CD4-positive, CD25-positive, alpha-beta regulatory T cell (primary cell): ENCODE data around the gene U2AF1. TPM values are rescaled to one million over a fixed set of nuclear protein-coding genes. Genes with fewer than 3 reads are reported as not detected.
"Not testable (repeated sequence)": the region's sequence is repeated elsewhere in the genome, so short reads cannot be mapped to it uniquely, and the experiment has no call there.

Source experiments
- ATAC-seq, 2 donors: fragments of 150-1000 bp; cut with Tn5 transposase; one replicate each; pipeline ENCODE4 v1.10.0; 2021; ENCODE audit warnings: low read depth in 2 of 2, moderate number of reproducible peaks in 2 of 2, moderate library complexity in 1 of 2
- DNase-seq, 3 donors: peaks; one replicate each; pipeline versions ENCODE4 v3.0.0 to v3.0.0-alpha.2; 2012 to 2022; ENCODE audit warnings: mixed read lengths in 1 of 3
- H3K27ac ChIP-seq: one replicate; pipeline ENCODE4 v1.7.0; 2013; ENCODE audit warnings: mild to moderate bottlenecking, low read length; ENCODE audit not compliant: insufficient read depth, poor library complexity, severe bottlenecking
- H3K27me3 ChIP-seq: one replicate; pipeline ENCODE4 v1.7.0; 2013; ENCODE audit warnings: low read length; ENCODE audit not compliant: control insufficient read depth, insufficient read depth
- H3K36me3 ChIP-seq: one replicate; pipeline ENCODE4 v1.7.0; 2013; ENCODE audit warnings: mild to moderate bottlenecking, low read length, moderate library complexity; ENCODE audit not compliant: control insufficient read depth, insufficient read depth
- H3K4me1 ChIP-seq: 2 replicates; pipeline ENCODE4 v1.7.0; 2013; ENCODE audit warnings: mild to moderate bottlenecking, low read length; ENCODE audit not compliant: insufficient read depth, control insufficient read depth, poor library complexity, severe bottlenecking
- H3K4me3 ChIP-seq: one replicate; pipeline ENCODE4 v1.7.0; 2013; ENCODE audit warnings: low read depth, mild to moderate bottlenecking, low read length, moderate library complexity
- H3K9me3 ChIP-seq, 2 experiments: 1 replicate in 1 of 2; 2 replicates in 1 of 2; pipeline ENCODE4 v1.7.0; 2013; ENCODE audit warnings: low read length in 2 of 2, mild to moderate bottlenecking in 1 of 2, moderate library complexity in 1 of 2; ENCODE audit not compliant: control insufficient read depth in 2 of 2
- H3K27ac Mint-ChIP-seq, 3 donors: one replicate each; pipeline ENCODE4 v1.8.0; 2020 to 2022; ENCODE audit warnings: mild to moderate bottlenecking in 3 of 3, mixed read lengths in 3 of 3, moderate library complexity in 2 of 3
- H3K27me3 Mint-ChIP-seq: one replicate; pipeline ENCODE4 v1.8.0; 2022; ENCODE audit warnings: mild to moderate bottlenecking, mixed read lengths
- H3K36me3 Mint-ChIP-seq: one replicate; pipeline ENCODE4 v1.8.0; 2020; ENCODE audit warnings: mixed read lengths
- H3K4me1 Mint-ChIP-seq, 4 donors: one replicate each; pipeline ENCODE4 v1.8.0; 2020 to 2022; ENCODE audit warnings: mixed read lengths in 4 of 4, mild to moderate bottlenecking in 1 of 4
- H3K4me3 Mint-ChIP-seq, 4 donors: one replicate each; pipeline ENCODE4 v1.8.0; 2020 to 2022; ENCODE audit warnings: mild to moderate bottlenecking in 4 of 4, mixed read lengths in 4 of 4, moderate library complexity in 3 of 4
- H3K9me3 Mint-ChIP-seq, 7 donors: one replicate each; pipeline ENCODE4 v1.8.0; 2020 to 2022; ENCODE audit warnings: mixed read lengths in 7 of 7, mild to moderate bottlenecking in 3 of 7, moderate library complexity in 2 of 7
- polyA plus RNA-seq, 4 donors: library from polyadenylated mRNA; unstranded; fragments of 300-500 nt; fragmentation: Illumina TruSeq; gene quantifications; one replicate each; pipeline ENCODE4 v1.2.3, GENCODE V29; 2021
- total RNA-seq: library from RNA; stranded (reverse); gene quantifications from one replicate; pipeline ENCODE4 v1.2.3, GENCODE V29; 2022

Gene U2AF1
- total and polyA plus RNA-seq, 5 donors from 2014 or later, result 45.8 to 106 (median 72.2) TPM

GRCh38 chr21:43064265-43064917 lies 43.0 kb downstream of the U2AF1 start:
- DNase-seq, H3K4me3 ChIP-seq, H3K36me3 Mint-ChIP-seq, H3K27me3 Mint-ChIP-seq, H3K9me3 ChIP-seq, H3K4me1 ChIP-seq, H3K27ac Mint-ChIP-seq, H3K9me3 Mint-ChIP-seq, H3K27ac ChIP-seq, H3K4me1 Mint-ChIP-seq, H3K27me3 ChIP-seq, ATAC-seq, H3K36me3 ChIP-seq, H3K4me3 Mint-ChIP-seq: not testable (repeated sequence)

- not testable (repeated sequence) for H3K4me1 ChIP-seq, H3K9me3 Mint-ChIP-seq
Measured at GRCh38 chr21:43062955-43063664, 44.3 kb downstream of the U2AF1 start.

DNA sequence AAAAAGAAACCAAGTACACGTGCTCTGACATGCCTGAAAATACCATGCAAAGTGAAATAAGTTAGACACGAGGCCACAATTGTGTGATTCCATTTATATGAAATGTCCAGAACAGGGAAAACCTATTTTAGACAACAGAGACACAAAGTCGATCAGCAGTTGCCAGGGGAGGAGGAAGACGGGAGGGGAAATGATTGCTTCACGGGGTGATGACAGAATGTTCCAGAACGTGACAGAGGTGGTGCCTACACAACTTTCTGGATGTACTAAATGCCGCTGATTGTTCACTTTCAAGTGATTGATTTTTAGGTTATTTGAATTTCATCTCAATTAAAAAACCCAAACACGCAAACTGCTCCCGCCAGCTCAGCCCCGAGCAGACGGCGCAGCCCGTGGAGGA lies 54.3 kb downstream of the U2AF1 start:
- not testable (repeated sequence) for H3K9me3 ChIP-seq, H3K4me1 ChIP-seq, H3K9me3 Mint-ChIP-seq, H3K27ac Mint-ChIP-seq, H3K4me3 ChIP-seq, H3K4me3 Mint-ChIP-seq, H3K27me3 Mint-ChIP-seq, H3K36me3 Mint-ChIP-seq, H3K27me3 ChIP-seq, H3K4me1 Mint-ChIP-seq, H3K36me3 ChIP-seq, DNase-seq, ATAC-seq, H3K27ac ChIP-seq

More at GRCh38 chr21:43062955-43063664, 44.3 kb downstream of the U2AF1 start:
- H3K36me3 Mint-ChIP-seq, DNase-seq, H3K4me3 ChIP-seq, H3K4me1 Mint-ChIP-seq, H3K27me3 Mint-ChIP-seq, H3K27me3 ChIP-seq, H3K27ac Mint-ChIP-seq, ATAC-seq, H3K4me3 Mint-ChIP-seq, H3K36me3 ChIP-seq, H3K9me3 ChIP-seq, H3K27ac ChIP-seq: not testable (repeated sequence)

- H3K27ac Mint-ChIP-seq, result peak overlapping the region in 1 of 3 donors; percentile 91
- not testable (repeated sequence) for H3K27me3 ChIP-seq, H3K27me3 Mint-ChIP-seq, H3K27ac ChIP-seq, H3K36me3 ChIP-seq, H3K4me3 ChIP-seq, H3K36me3 Mint-ChIP-seq, H3K4me1 Mint-ChIP-seq, H3K9me3 Mint-ChIP-seq, H3K9me3 ChIP-seq, H3K4me1 ChIP-seq
- ATAC-seq (peak in 1 of 2 donors; percentile 26), DNase-seq (peak in 1 of 3 donors; percentile 40)
- H3K4me3 Mint-ChIP-seq, result peak overlapping the region in 1 of 4 donors; percentile 36
Measured at GRCh38 chr21:43045876-43046821, 61.2 kb downstream of the U2AF1 start.

DNA sequence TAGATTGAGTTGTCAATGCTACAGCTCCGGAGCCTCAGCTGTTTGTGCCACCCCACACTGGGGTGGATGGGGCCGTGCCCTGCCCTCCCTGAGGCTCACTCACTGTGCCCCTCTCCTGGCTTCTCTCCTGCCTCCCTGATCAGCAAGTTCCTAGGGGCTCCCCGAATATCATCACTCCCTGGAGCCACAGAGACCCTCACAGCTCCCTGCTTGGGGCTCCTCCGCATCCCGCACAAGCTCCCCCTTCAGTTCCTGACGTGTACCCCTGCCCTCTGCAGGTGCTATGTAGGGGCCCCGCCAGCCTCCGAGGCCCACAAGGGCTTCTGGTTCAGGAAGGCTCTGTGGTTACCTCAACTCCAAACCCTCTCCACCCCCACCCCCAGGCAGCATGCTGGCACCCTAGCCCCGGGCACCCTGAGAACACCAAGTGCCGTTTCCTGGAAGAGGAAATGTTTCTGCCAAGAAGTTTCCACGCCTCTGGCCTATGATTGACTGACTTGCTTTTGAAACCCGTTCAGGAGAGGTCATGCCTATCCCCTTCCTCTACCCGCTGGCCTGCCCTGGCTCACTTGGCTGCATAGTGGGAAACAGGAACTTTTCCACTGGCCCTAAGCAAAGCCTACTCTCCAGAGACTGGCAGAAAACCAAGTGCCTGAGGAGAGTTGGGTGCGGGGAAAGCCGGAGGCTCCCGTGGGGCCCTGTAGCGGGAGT lies 62.0 kb downstream of the U2AF1 start:
- Mint-ChIP-seq H3K27ac (peak overlapping the region in 2 of 3 donors; percentile 73 to 91), H3K4me3 (peak overlapping the region in 3 of 4 donors; percentile 59 to 87 (median 78))
- peak in 2 of 3 donors; percentile 16 to 51 for DNase-seq
- H3K36me3 ChIP-seq, H3K27me3 Mint-ChIP-seq, H3K9me3 ChIP-seq, H3K4me1 Mint-ChIP-seq, H3K36me3 Mint-ChIP-seq, H3K4me1 ChIP-seq, H3K4me3 ChIP-seq, H3K27me3 ChIP-seq, H3K9me3 Mint-ChIP-seq, H3K27ac ChIP-seq: not testable (repeated sequence)
- ATAC-seq, result peak; percentile 66 to 67

DNA sequence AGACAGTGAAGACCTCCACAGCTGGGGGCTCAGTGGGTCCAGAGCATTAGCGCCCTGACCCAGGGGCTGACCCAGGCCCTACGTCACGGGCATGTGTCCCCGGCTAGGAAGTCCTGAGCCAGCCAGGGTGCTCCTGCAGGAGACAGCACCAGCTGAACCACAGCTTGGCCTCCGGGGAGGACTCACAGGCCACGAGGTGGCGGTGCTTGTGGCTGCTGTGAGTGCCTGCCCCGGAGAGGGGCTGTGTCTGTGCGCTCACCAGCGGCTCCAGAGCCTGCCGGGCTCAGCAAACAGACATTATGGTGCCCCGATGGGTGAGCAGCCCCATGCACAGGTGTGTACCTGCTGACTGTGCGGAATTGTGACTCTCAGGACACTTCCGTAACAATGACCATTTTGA lies 62.8 kb downstream of the U2AF1 start:
- H3K27ac ChIP-seq, H3K9me3 ChIP-seq, ATAC-seq, H3K27me3 Mint-ChIP-seq, H3K27me3 ChIP-seq, H3K36me3 Mint-ChIP-seq, H3K36me3 ChIP-seq, H3K4me1 ChIP-seq, H3K4me1 Mint-ChIP-seq, H3K9me3 Mint-ChIP-seq, H3K27ac Mint-ChIP-seq, H3K4me3 Mint-ChIP-seq, H3K4me3 ChIP-seq: not testable (repeated sequence)
- DNase-seq, result peak in 1 of 3 donors; percentile 3

- not testable (repeated sequence) for H3K27ac Mint-ChIP-seq, H3K36me3 Mint-ChIP-seq, DNase-seq, H3K4me1 Mint-ChIP-seq, H3K36me3 ChIP-seq, H3K4me3 ChIP-seq, H3K27ac ChIP-seq, H3K9me3 ChIP-seq, H3K9me3 Mint-ChIP-seq, H3K4me1 ChIP-seq, H3K27me3 Mint-ChIP-seq, H3K4me3 Mint-ChIP-seq, H3K27me3 ChIP-seq, ATAC-seq
Measured at GRCh38 chr21:43043291-43043690, 64.1 kb downstream of the U2AF1 start.
